Measurements from ENCODE around the gene ADAD2. TPM values are rescaled to one million over a fixed set of nuclear protein-coding genes. Genes with fewer than 3 reads are reported as not detected.

The ADAD2 gene
- total and polyA plus RNA-seq, 9 of the 15 experiments (the other 6 are each of a cell fraction or from before 2014, with no cell fraction given): 0.07 TPM; not detected in 8

- TF ChIP-seq CHAMP1 (IDR thresholded peaks at IDR 0.05) (no peak), ZNF165 (CRISPR knock-in tag; IDR thresholded peaks at IDR 0.05; ENCODE audit: borderline replicate concordance) (no peak), WHSC1 (IDR thresholded peaks at IDR 0.05; ENCODE audit: low read length) (no peak), ELK3 (CRISPR knock-in tag; IDR thresholded peaks at IDR 0.05) (no peak), ZNF316 (IDR thresholded peaks at IDR 0.05) (no peak), SMC3 (conservative IDR thresholded peaks at IDR 0.05; ENCODE audit: insufficient read depth, low read depth, low read length) (peak; percentile 92), CREB3L1 (IDR thresholded peaks at IDR 0.05; ENCODE audit: borderline replicate concordance, low read depth) (no peak; the same call in 1 of the 2 replicates), ZNF354B (CRISPR knock-in tag; IDR thresholded peaks at IDR 0.05) (no peak), MIER1 (IDR thresholded peaks at IDR 0.05; ENCODE audit: low read depth) (no peak), ZNF140 (CRISPR knock-in tag; IDR thresholded peaks at IDR 0.05) (no peak), ZNF77 (CRISPR knock-in tag; IDR thresholded peaks at IDR 0.05) (no peak), MBD1 (CRISPR knock-in tag; IDR thresholded peaks at IDR 0.05) (no peak), SMARCC2 (IDR thresholded peaks at IDR 0.05; ENCODE audit: low read depth) (no peak), CTCF (IDR thresholded peaks at IDR 0.05 in 2 of 3, conservative IDR thresholded peaks at IDR 0.05 in 1 of 3; ENCODE audit: insufficient read depth in 2 of 3, low read depth in 1 of 3, low read length in 3 of 3) (peak; percentile 98 to 99 (median 99)), DEAF1 (CRISPR knock-in tag; IDR thresholded peaks at IDR 0.05) (peak; percentile 82), PRMT5 (CRISPR knock-in tag; IDR thresholded peaks at IDR 0.05) (no peak), XRCC5 (IDR thresholded peaks at IDR 0.05; ENCODE audit: low read depth, low read length) (peak; percentile 93; the same call in 1 of the 2 replicates)
These were observed 4.1 kb upstream of the ADAD2 start, which contains the start of gene TAF1C (continued) for GRCh38 chr16:84186685-84187437.

All from K562 (cell line).